HepG2 (cell line): Measurements from ENCODE around the gene CNRIP1. TPM values are rescaled to one million over a fixed set of nuclear protein-coding genes. Genes with fewer than 3 reads are reported as not detected.

ENCODE experiments used
- FOSL2 ChIP-seq: sonication (generic); formaldehyde crosslinking; IDR thresholded peaks from 2 replicates; pipeline ENCODE4 v1.4.0; 2020; ENCODE audit warnings: missing genetic modification reagents
- FOXP1 ChIP-seq, 2 experiments: fragments of 450-650 bp in 1 of 2; IDR thresholded peaks; 2 replicates each; pipeline ENCODE4 v1.6.1; 2017 to 2018; ENCODE audit warnings: antibody characterized with exemption in 1 of 2
- FOXP4 ChIP-seq: sonication (generic); formaldehyde crosslinking; IDR thresholded peaks from 2 replicates; pipeline ENCODE4 v1.4.0; 2020; ENCODE audit warnings: missing genetic modification reagents
- JUNB ChIP-seq: sonication (generic); formaldehyde crosslinking; IDR thresholded peaks from 2 replicates; pipeline ENCODE4 v1.8.0; 2022; ENCODE audit warnings: missing genetic modification reagents, mild to moderate bottlenecking, borderline replicate concordance
- SALL1 ChIP-seq: sonication (generic); formaldehyde crosslinking; IDR thresholded peaks from 2 replicates; pipeline ENCODE4 v1.8.0; 2022; ENCODE audit warnings: mild to moderate bottlenecking, missing genetic modification reagents
- SIN3A ChIP-seq: IDR thresholded peaks from 2 replicates; pipeline ENCODE4 v1.6.1; 2011; ENCODE audit warnings: low read depth, mild to moderate bottlenecking, control low read depth, low read length, borderline replicate concordance
- ZBTB37 ChIP-seq: sonication (generic); formaldehyde crosslinking; IDR thresholded peaks from 2 replicates; pipeline ENCODE4 v1.4.0; 2020; ENCODE audit warnings: mild to moderate bottlenecking, missing genetic modification reagents
- ZBTB42 ChIP-seq: sonication (generic); formaldehyde crosslinking; IDR thresholded peaks from 2 replicates; pipeline ENCODE4 v1.5.0; 2020; ENCODE audit warnings: mild to moderate bottlenecking, missing genetic modification reagents
- ZNF317 ChIP-seq: sonication (generic); formaldehyde crosslinking; IDR thresholded peaks from 2 replicates; pipeline ENCODE4 v1.5.0; 2020; ENCODE audit warnings: mild to moderate bottlenecking, missing genetic modification reagents
- ZNF414 ChIP-seq: sonication (generic); formaldehyde crosslinking; IDR thresholded peaks from 2 replicates; pipeline ENCODE4 v1.5.0; 2020; ENCODE audit warnings: missing genetic modification reagents
- ZNF430 ChIP-seq: sonication (generic); formaldehyde crosslinking; IDR thresholded peaks from 2 replicates; pipeline ENCODE4 v1.9.0; 2021; ENCODE audit warnings: mild to moderate bottlenecking, missing genetic modification reagents
- polyA plus RNA-seq, 8 experiments: library from polyadenylated mRNA; depleted of rRNA in 3 of 8; stranded (reverse) in 7 of 8; unstranded in 1 of 8; fragments of >200 nt; fragmentation: Illumina TruSeq in 4 of 8; extraction: Trizol in 4 of 8; gene quantifications; 2 replicates each; pipeline versions ENCODE4 v1.2.1 to v1.2.3, GENCODE V29; 2011 to 2016; ENCODE audit warnings: low read depth in 4 of 8, missing spikeins in 1 of 8, mixed read lengths in 1 of 8; ENCODE audit not compliant: insufficient read depth in 1 of 8
- total RNA-seq, 5 experiments: library from RNA; depleted of rRNA; stranded (reverse); fragments of >200 nt; fragmentation: Illumina TruSeq; extraction: Trizol; gene quantifications; 2 replicates each; pipeline ENCODE4 v1.2.3, GENCODE V29; 2016; ENCODE audit warnings: low read depth in 1 of 5

Gene CNRIP1
- total and polyA plus RNA-seq, 2 of the 13 experiments (the other 11 are each of a cell fraction or from before 2014, with no cell fraction given), result not detected

- 0 out of 2 replicates have a peak, but pooled peaks have one; percentile 37 for TF ChIP-seq ZNF414 (CRISPR knock-in tag)
- TF ChIP-seq ZBTB42 (CRISPR knock-in tag), result no peak
- TF ChIP-seq SIN3A, result no peak
- TF ChIP-seq ZNF317 (CRISPR knock-in tag), result 0 out of 2 replicates have a peak, but pooled peaks have one; percentile 21
- peak; percentile 91 for TF ChIP-seq SALL1 (CRISPR knock-in tag)
- peak; percentile 95 for TF ChIP-seq FOSL2
- no peak for TF ChIP-seq FOXP1 (IDR thresholded peaks at IDR 0.05)
- TF ChIP-seq FOXP1 (CRISPR knock-in tag; IDR thresholded peaks at IDR 0.05), result peak; percentile 39; the same call in 1 of the 2 replicates
- peak; percentile 20; the same call in 1 of the 2 replicates for TF ChIP-seq FOXP4
- TF ChIP-seq ZNF430, result 0 out of 2 replicates have a peak, but pooled peaks have one; percentile 40
- peak; percentile 59; the same call in 1 of the 2 replicates for TF ChIP-seq JUNB
- TF ChIP-seq ZBTB37 (CRISPR knock-in tag), result no peak
Measured at GRCh38 chr2:68303033-68303901, 16.5 kb downstream of the CNRIP1 start (continued).
